ENCODE data around the gene DHRS4L2.
"Not testable (repeated sequence)": the region's sequence is repeated elsewhere in the genome, so short reads cannot be mapped to it uniquely, and the experiment has no call there.

DNA sequence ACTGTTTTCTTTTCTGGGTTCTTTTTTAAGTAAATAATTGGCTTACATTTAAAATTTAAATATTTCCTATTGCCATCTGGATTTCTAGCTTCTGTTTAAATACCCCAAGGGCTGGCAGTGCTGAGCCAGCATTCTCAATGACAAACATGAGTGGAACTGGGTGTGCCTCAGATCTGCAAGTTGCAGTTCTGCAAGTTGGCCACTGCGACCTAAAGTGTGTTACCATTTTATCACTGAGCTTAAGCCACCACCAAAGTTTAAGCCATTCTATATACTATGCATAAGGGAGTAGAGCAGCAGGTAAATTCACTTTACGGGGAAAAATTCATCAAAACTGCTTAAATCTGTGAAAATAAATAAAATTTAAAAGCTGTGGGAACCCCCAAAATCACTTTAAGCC lies 11.5 kb upstream of the DHRS4L2 start:
- TF ChIP-seq, protein P1, sequence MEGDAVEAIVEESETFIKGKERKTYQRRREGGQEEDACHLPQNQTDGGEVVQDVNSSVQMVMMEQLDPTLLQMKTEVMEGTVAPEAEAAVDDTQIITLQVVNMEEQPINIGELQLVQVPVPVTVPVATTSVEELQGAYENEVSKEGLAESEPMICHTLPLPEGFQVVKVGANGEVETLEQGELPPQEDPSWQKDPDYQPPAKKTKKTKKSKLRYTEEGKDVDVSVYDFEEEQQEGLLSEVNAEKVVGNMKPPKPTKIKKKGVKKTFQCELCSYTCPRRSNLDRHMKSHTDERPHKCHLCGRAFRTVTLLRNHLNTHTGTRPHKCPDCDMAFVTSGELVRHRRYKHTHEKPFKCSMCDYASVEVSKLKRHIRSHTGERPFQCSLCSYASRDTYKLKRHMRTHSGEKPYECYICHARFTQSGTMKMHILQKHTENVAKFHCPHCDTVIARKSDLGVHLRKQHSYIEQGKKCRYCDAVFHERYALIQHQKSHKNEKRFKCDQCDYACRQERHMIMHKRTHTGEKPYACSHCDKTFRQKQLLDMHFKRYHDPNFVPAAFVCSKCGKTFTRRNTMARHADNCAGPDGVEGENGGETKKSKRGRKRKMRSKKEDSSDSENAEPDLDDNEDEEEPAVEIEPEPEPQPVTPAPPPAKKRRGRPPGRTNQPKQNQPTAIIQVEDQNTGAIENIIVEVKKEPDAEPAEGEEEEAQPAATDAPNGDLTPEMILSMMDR (IDR thresholded peaks at IDR 0.05), result not testable (repeated sequence)
- not testable (repeated sequence) for TF ChIP-seq ZFX (IDR thresholded peaks at IDR 0.05; ENCODE audit: borderline replicate concordance)
